Glutamatergic neuron (in vitro differentiated cells): ENCODE measurements around the gene ALX4. TPM values are rescaled to one million over a fixed set of nuclear protein-coding genes. Genes with fewer than 3 reads are reported as not detected.

ENCODE experiments used
- DNase-seq: peaks from one replicate; pipeline ENCODE4 v3.0.0; 2022
- H3K27ac Mint-ChIP-seq: one replicate; pipeline ENCODE4 v1.8.0; 2020; ENCODE audit warnings: mild to moderate bottlenecking, mixed read lengths, inconsistent platforms; ENCODE audit not compliant: unreplicated experiment
- H3K27me3 Mint-ChIP-seq: one replicate; pipeline ENCODE4 v1.8.0; 2020; ENCODE audit warnings: mild to moderate bottlenecking, moderate library complexity, mixed read lengths, inconsistent platforms; ENCODE audit not compliant: unreplicated experiment
- H3K36me3 Mint-ChIP-seq: one replicate; pipeline ENCODE4 v1.8.0; 2020; ENCODE audit warnings: mild to moderate bottlenecking, mixed read lengths, inconsistent platforms; ENCODE audit not compliant: unreplicated experiment
- H3K4me1 Mint-ChIP-seq: one replicate; pipeline ENCODE4 v1.8.0; 2020; ENCODE audit warnings: mild to moderate bottlenecking, low read depth, mixed read lengths, inconsistent platforms; ENCODE audit not compliant: unreplicated experiment
- H3K4me3 Mint-ChIP-seq: one replicate; pipeline ENCODE4 v1.8.0; 2020; ENCODE audit warnings: mild to moderate bottlenecking, mixed read lengths, inconsistent platforms; ENCODE audit not compliant: unreplicated experiment
- H3K9me3 Mint-ChIP-seq: one replicate; pipeline ENCODE4 v1.8.0; 2020; ENCODE audit warnings: mild to moderate bottlenecking, moderate library complexity, mixed read lengths, inconsistent platforms; ENCODE audit not compliant: unreplicated experiment
- total RNA-seq: library from RNA; stranded (reverse); fragmentation: NEBNext Ultra II Directional; extraction: Animal tissue kit (Norgen Biotek cat#: 25700); gene quantifications from one replicate; pipeline ENCODE4 v1.2.1, GENCODE V29; 2021; ENCODE audit not compliant: unreplicated experiment
- TF ChIP-seq, protein P1 (sequence below): fragments of 200-600 bp; sonication (generic); IDR thresholded peaks from one replicate; pipeline ENCODE4 v1.5.0; 2021; ENCODE audit not compliant: partially characterized antibody, unreplicated experiment

Gene ALX4
- total RNA-seq, 1 donor from 2014 or later = not detected

DNA sequence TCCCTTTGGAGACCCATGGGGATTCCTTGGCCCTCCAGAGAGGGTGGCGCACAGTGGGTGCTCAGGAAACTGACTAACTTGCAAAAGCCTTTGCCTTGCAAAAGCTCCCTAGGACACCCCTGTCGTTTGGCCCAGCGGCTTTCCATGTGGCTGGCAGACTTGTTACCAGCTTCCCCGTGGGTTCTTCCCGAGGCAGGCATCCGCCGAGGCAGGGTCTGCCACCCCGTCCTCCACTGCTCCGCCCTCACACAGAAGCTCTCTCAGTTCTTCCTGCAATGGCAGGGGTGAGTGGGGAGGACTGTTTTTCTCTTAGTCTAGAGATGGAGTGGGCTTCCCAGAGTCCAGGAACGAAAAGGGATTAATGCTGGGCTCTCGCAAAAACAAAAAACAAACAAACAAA is 23.0 kb downstream of the ALX4 start:
- H3K27me3 Mint-ChIP-seq = peaks cover 5% of the 10 kb centered on the region
- H3K4me3 Mint-ChIP-seq = no peak overlapping the region
- TF ChIP-seq, protein P1, sequence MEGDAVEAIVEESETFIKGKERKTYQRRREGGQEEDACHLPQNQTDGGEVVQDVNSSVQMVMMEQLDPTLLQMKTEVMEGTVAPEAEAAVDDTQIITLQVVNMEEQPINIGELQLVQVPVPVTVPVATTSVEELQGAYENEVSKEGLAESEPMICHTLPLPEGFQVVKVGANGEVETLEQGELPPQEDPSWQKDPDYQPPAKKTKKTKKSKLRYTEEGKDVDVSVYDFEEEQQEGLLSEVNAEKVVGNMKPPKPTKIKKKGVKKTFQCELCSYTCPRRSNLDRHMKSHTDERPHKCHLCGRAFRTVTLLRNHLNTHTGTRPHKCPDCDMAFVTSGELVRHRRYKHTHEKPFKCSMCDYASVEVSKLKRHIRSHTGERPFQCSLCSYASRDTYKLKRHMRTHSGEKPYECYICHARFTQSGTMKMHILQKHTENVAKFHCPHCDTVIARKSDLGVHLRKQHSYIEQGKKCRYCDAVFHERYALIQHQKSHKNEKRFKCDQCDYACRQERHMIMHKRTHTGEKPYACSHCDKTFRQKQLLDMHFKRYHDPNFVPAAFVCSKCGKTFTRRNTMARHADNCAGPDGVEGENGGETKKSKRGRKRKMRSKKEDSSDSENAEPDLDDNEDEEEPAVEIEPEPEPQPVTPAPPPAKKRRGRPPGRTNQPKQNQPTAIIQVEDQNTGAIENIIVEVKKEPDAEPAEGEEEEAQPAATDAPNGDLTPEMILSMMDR = no peak
- no peaks in the 10 kb centered on the region for H3K4me1 Mint-ChIP-seq
- no peaks in the 10 kb centered on the region for H3K36me3 Mint-ChIP-seq
- no peak for DNase-seq
- H3K9me3 Mint-ChIP-seq = no peaks in the 10 kb centered on the region
- no peak overlapping the region for H3K27ac Mint-ChIP-seq

DNA sequence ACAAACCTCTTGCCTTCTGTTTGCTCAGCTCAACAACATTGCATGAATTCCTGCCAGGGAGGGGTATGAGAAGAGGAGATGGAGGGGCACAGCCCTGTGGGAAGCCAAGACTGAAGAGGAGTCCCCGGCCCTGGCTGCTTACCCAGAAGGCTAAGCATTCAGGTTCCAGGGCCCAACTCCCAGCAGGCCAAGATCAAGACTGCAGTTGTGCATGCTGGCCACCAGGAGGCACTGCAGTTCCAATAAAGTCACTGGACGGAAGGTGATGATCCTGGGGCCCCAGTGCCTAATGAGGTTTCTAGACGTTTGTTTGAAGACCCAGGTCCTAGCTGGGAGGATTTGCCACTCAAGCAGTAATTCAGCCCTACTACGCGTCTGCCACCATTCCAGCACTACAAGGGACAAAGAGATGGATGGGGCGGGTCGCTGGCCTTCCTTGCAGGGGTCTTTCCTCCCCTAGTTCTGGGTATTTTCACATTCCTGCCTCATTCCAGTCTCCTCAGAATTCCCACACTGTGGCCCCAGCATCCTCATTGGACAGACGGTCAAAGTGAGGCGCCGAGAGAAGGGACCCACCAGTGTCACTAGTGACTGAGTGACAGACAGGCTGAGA is 23.6 kb downstream of the ALX4 start:
- TF ChIP-seq, protein P1 = peak; percentile 96
- H3K4me3 Mint-ChIP-seq = no peak overlapping the region
- DNase-seq = peak; percentile 68
- no peak overlapping the region for H3K27ac Mint-ChIP-seq
- H3K36me3 Mint-ChIP-seq = no peaks in the 10 kb centered on the region
- H3K9me3 Mint-ChIP-seq = no peaks in the 10 kb centered on the region
- H3K4me1 Mint-ChIP-seq = no peaks in the 10 kb centered on the region
- H3K27me3 Mint-ChIP-seq = peaks cover 5% of the 10 kb centered on the region

GRCh38 chr11:44285756-44286155 is 24.2 kb downstream of the ALX4 start:
- TF ChIP-seq, protein P1 = no peak
- H3K4me1 Mint-ChIP-seq = no peaks in the 10 kb centered on the region
- H3K9me3 Mint-ChIP-seq = no peaks in the 10 kb centered on the region
- DNase-seq = no peak
- H3K27ac Mint-ChIP-seq = no peak overlapping the region
- H3K36me3 Mint-ChIP-seq = no peaks in the 10 kb centered on the region
- no peak overlapping the region for H3K4me3 Mint-ChIP-seq
- peaks cover 4% of the 10 kb centered on the region for H3K27me3 Mint-ChIP-seq

- Mint-ChIP-seq H3K4me3 (no peak overlapping the region), H3K4me1 (no peaks in the 10 kb centered on the region), H3K27ac (no peak overlapping the region), H3K9me3 (no peaks in the 10 kb centered on the region), H3K36me3 (no peaks in the 10 kb centered on the region), H3K27me3 (peaks cover 6% of the 10 kb centered on the region)
- TF ChIP-seq, protein P1 = no peak
- DNase-seq = no peak
Observed at GRCh38 chr11:44282620-44283019, 27.3 kb downstream of the ALX4 start.

- no peak overlapping the region for H3K4me3 Mint-ChIP-seq
Observed at GRCh38 chr11:44281151-44281550, 28.8 kb downstream of the ALX4 start.

More at GRCh38 chr11:44281151-44281550, 28.8 kb downstream of the ALX4 start:
- Mint-ChIP-seq H3K27me3 (peaks cover 5% of the 10 kb centered on the region), H3K36me3 (no peaks in the 10 kb centered on the region), H3K4me1 (no peaks in the 10 kb centered on the region), H3K27ac (no peak overlapping the region), H3K9me3 (no peaks in the 10 kb centered on the region)
- TF ChIP-seq, protein P1 = no peak
- no peak for DNase-seq
